ENCODE data around the gene PHLDA2.
A peak's percentile ranks its signal among the peaks of the same experiment; 100 is the strongest.

The PHLDA2 gene

GRCh38 chr11:2892215-2892966 lies 36.8 kb downstream of the PHLDA2 start:
- peak in 1 of 2 donors; percentile 38 for DNase-seq

- DNase-seq = no peak
Measured at GRCh38 chr11:2891326-2892214, 37.6 kb downstream of the PHLDA2 start.

- no peak for DNase-seq
Measured at GRCh38 chr11:2890466-2891294, 38.5 kb downstream of the PHLDA2 start.

- DNase-seq = no peak
Measured at GRCh38 chr11:2889362-2890273, 39.6 kb downstream of the PHLDA2 start.

- DNase-seq = peak; percentile 57 to 93
Measured at GRCh38 chr11:2888266-2888968, 40.8 kb downstream of the PHLDA2 start.

- DNase-seq = no peak
Measured at GRCh38 chr11:2887515-2888195, 41.6 kb downstream of the PHLDA2 start.

GRCh38 chr11:2886936-2887335 lies 42.3 kb downstream of the PHLDA2 start:
- DNase-seq = no peak

- DNase-seq = no peak
Measured at GRCh38 chr11:2886191-2886894, 42.9 kb downstream of the PHLDA2 start.

GRCh38 chr11:2885678-2886081 lies 43.5 kb downstream of the PHLDA2 start, which contains the start of gene CDKN1C:
Gene CDKN1C, minus strand, starts transcription at chr11:2885775. Its CDS starts 319 bp downstream, at chr11:2885456.
- DNase-seq = peak; percentile 53 to 75

- DNase-seq = peak in 1 of 2 donors; percentile 34
Measured at GRCh38 chr11:2885017-2885677, 44.1 kb downstream of the PHLDA2 start.

GRCh38 chr11:2883979-2884815 lies 45.0 kb downstream of the PHLDA2 start:
- DNase-seq = no peak

GRCh38 chr11:2883640-2883978 lies 45.6 kb downstream of the PHLDA2 start:
- DNase-seq = no peak

GRCh38 chr11:2882396-2883110 lies 46.7 kb downstream of the PHLDA2 start:
- no peak for DNase-seq

- DNase-seq = no peak
Measured at GRCh38 chr11:2881981-2882375, 47.2 kb downstream of the PHLDA2 start.

- DNase-seq = no peak
Measured at GRCh38 chr11:2881076-2881980, 47.9 kb downstream of the PHLDA2 start.

GRCh38 chr11:2880646-2881045 lies 48.6 kb downstream of the PHLDA2 start:
- no peak for DNase-seq

GRCh38 chr11:2878782-2879181 lies 50.4 kb downstream of the PHLDA2 start:
- no peak for DNase-seq

Measured in inflammatory macrophage treated with lipopolysaccharide for 1 hour (primary cell).